Esophagus muscularis mucosa (tissue), 4 donors: ENCODE measurements around the gene DMXL1. TPM values are rescaled to one million over a fixed set of nuclear protein-coding genes. Genes with fewer than 3 reads are reported as not detected.

Experiments
- DNase-seq: peaks from one replicate; pipeline ENCODE4 v3.0.0-alpha.2; 2017; ENCODE audit errors: extremely low spot score
- H3K27ac ChIP-seq, 4 donors: fragments of 200-600 bp; sonication (generic); replicated peaks in 1 of 4; 1 replicate in 3 of 4; 2 replicates in 1 of 4; pipeline ENCODE4 v1.5.1; 2016 to 2019; ENCODE audit warnings: mild to moderate bottlenecking in 1 of 4
- H3K27me3 ChIP-seq, 4 donors: fragments of 200-600 bp; sonication (generic); one replicate each; pipeline versions ENCODE4 v1.5.1 to v1.6.0; 2016 to 2019
- H3K36me3 ChIP-seq, 4 donors: fragments of 200-600 bp; sonication (generic); one replicate each; pipeline ENCODE4 v1.5.1; 2016 to 2019
- H3K4me1 ChIP-seq, 4 donors: fragments of 200-600 bp; sonication (generic); one replicate each; pipeline ENCODE4 v1.5.1; 2016 to 2019
- H3K4me3 ChIP-seq, 4 donors: fragments of 200-600 bp; sonication (generic); 1 replicate in 2 of 4; 2 replicates in 2 of 4; pipeline ENCODE4 v1.5.1; 2016 to 2019; ENCODE audit warnings: mild to moderate bottlenecking in 4 of 4, moderate library complexity in 1 of 4
- H3K9me3 ChIP-seq, 4 donors: fragments of 200-600 bp; sonication (generic); 1 replicate in 3 of 4; 2 replicates in 1 of 4; pipeline ENCODE4 v1.5.1; 2016 to 2019
- EP300 ChIP-seq: sonication (generic); formaldehyde crosslinking; IDR thresholded peaks from one replicate; pipeline ENCODE4 v1.6.1; 2017; ENCODE audit warnings: antibody characterized with exemption
- POLR2A ChIP-seq: fragments of 450-650 bp; IDR thresholded peaks from one replicate; pipeline ENCODE4 v1.6.1; 2017; ENCODE audit warnings: antibody characterized with exemption, moderate library complexity, mild to moderate bottlenecking, low read depth
- POLR2AphosphoS5 ChIP-seq, 2 donors: sonication (generic); formaldehyde crosslinking; IDR thresholded peaks; one replicate each; pipeline ENCODE4 v1.6.1; 2017; ENCODE audit warnings: antibody characterized with exemption in 2 of 2
- WGBS: methylation state at CpG from one replicate; pipeline ENCODE4 v1.1.5; 2018; 5-methylcytosine and 5-hydroxymethylcytosine counted together
- intact Hi-C: fragments of 100-400 bp; cut with DNase I; formaldehyde crosslinking; loops from one replicate; pipeline ENCODE4 v1.15.1; 2023
- total RNA-seq, 4 donors: library from RNA; depleted of rRNA; stranded (reverse); fragments of >200 nt; gene quantifications; one replicate each; pipeline versions ENCODE4 v1.1.0 to v1.2.1, GENCODE V29; 2016
- TF ChIP-seq, protein P1 (sequence below), 3 experiments: fragments of 200-600 bp in 2 of 3; fragments of 450-650 bp in 1 of 3; sonication (generic) in 2 of 3; IDR thresholded peaks; one replicate each; pipeline ENCODE4 v1.5.1; 2017 to 2019; ENCODE audit warnings: antibody characterized with exemption in 3 of 3, mild to moderate bottlenecking in 2 of 3, moderate library complexity in 1 of 3

The DMXL1 gene
- total RNA-seq, 4 donors from 2014 or later: 36.3 to 65.6 (median 39.9) TPM

DNA sequence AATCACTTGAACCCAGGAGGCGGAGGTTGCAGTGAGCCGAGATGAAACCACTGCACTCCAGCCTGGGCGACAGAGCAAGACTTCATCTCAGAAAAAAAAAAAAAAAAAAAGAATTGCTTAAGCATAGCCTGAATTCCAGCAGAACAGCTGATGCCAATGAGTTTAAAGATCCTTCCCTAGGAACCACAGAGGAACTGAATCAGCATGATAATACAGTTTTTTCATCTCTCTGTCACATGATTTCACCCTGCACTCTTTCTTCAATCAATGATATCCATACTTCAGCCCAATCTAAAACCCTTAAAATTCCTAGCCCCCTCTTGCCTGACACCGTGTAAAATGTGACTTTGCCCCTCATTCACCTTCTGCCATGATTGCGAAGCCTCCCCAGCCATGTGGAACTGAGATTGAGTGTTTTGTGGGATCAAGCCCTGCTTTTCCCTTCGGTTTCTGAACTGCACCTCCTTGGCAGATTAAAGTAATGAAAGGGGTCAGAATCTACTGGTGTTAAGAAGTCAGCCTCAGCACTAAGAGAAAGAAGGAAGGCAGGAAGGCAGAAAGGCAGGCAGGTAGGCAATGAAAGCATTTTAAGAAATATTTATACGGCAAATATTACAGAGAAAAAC is 20.9 kb upstream of the DMXL1 start:
- no peak for TF ChIP-seq POLR2A
- no peak for TF ChIP-seq POLR2AphosphoS5 (IDR thresholded peaks at IDR 0.05)
- TF ChIP-seq, protein P1, sequence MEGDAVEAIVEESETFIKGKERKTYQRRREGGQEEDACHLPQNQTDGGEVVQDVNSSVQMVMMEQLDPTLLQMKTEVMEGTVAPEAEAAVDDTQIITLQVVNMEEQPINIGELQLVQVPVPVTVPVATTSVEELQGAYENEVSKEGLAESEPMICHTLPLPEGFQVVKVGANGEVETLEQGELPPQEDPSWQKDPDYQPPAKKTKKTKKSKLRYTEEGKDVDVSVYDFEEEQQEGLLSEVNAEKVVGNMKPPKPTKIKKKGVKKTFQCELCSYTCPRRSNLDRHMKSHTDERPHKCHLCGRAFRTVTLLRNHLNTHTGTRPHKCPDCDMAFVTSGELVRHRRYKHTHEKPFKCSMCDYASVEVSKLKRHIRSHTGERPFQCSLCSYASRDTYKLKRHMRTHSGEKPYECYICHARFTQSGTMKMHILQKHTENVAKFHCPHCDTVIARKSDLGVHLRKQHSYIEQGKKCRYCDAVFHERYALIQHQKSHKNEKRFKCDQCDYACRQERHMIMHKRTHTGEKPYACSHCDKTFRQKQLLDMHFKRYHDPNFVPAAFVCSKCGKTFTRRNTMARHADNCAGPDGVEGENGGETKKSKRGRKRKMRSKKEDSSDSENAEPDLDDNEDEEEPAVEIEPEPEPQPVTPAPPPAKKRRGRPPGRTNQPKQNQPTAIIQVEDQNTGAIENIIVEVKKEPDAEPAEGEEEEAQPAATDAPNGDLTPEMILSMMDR (IDR thresholded peaks at IDR 0.05): no peak
- no peak for TF ChIP-seq EP300
- intact Hi-C loops: no loop called here
- H3K4me1 ChIP-seq: no peaks in the 10 kb centered on the region
- WGBS: 72% methylated on average over 7 of the region's 7 CpGs
- H3K27me3 ChIP-seq: no peaks in the 10 kb centered on the region
- no peaks in the 10 kb centered on the region for H3K9me3 ChIP-seq
- no peak for DNase-seq
- H3K4me3 ChIP-seq: no peak overlapping the region
- no peaks in the 10 kb centered on the region for H3K36me3 ChIP-seq
- no peak overlapping the region for H3K27ac ChIP-seq

DNA sequence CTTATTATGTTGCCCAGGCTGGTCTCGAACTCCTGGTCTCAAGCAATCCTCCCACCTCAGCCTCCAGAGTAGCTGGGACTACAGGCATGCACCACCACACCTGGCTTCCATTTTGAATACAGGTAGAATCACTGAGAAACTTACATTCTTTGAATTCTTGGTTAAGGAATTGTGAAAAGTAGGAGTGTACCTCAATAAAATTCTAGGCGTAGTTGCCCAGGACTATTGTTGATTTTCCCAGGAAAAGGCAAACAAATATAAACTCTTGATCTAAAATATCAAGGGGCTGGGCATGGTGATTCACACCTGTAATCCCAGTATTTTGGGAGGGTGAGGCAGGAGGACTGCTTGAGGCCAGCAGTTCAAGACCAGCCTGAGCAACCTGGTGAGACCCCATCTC is 16.8 kb upstream of the DMXL1 start:
- Histone ChIP-seq H3K36me3 (no peaks in the 10 kb centered on the region), H3K9me3 (no peaks in the 10 kb centered on the region), H3K4me3 (no peak overlapping the region), H3K27ac (no peak overlapping the region), H3K4me1 (no peaks in the 10 kb centered on the region), H3K27me3 (no peaks in the 10 kb centered on the region)
- intact Hi-C loops: no loop called here
- WGBS: 96% methylated on average over 2 of the region's 2 CpGs
- no peak for DNase-seq
- TF ChIP-seq POLR2A (no peak), EP300 (no peak), POLR2AphosphoS5 (IDR thresholded peaks at IDR 0.05) (no peak)
- TF ChIP-seq, protein P1 (IDR thresholded peaks at IDR 0.05): no peak

DNA sequence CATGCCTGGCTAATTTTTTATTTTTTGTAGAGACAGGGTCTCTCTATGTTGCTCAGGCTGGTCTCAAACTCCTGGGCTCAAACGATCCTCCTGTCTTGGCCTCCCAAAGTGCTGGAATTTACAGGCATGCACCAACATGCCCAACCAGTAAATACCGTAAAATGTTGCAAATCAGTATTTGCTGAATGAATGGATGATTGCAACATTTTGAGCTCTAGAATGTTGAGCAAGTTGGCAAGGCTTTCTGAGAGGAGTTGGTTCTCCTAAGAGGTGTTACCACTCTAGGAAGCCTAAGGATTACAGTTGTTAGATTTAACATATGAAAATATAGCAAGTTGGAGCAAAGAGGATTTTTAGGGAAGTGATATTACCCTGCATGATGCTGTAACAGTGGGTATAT is 15.6 kb upstream of the DMXL1 start:
- Histone ChIP-seq H3K27me3 (no peaks in the 10 kb centered on the region), H3K9me3 (no peaks in the 10 kb centered on the region), H3K4me1 (no peaks in the 10 kb centered on the region), H3K27ac (no peak overlapping the region), H3K36me3 (no peaks in the 10 kb centered on the region), H3K4me3 (no peak overlapping the region)
- intact Hi-C loops: no loop called here
- TF ChIP-seq POLR2AphosphoS5 (IDR thresholded peaks at IDR 0.05) (no peak), EP300 (no peak), POLR2A (no peak)
- TF ChIP-seq, protein P1 (IDR thresholded peaks at IDR 0.05): no peak
- DNase-seq: no peak
- WGBS: 86% methylated on average over 2 of the region's 2 CpGs

DNA sequence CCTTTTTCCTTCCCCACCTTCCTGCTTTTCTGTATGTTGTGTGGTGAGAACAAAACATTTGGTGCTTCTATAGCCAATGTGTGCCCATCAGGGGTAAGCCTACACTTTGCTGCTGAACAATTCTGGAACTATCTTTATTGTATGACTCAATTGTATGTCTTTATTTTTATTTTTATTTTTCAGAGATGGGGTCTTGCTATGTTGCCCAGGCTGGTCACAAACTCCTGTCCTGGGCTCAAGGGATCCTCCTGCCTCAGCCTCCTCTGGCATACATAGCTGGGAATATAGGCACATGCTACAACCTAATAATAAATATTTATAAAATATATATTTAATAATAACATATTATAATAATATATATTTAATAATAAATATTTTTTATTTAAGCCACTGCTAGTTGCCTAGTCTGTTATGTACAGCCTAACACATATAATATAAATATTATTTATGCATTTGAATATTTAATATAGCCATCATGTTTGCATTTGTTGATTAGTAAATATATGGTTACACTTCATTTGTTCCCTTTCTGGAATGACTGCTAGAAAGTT is 11.8 kb upstream of the DMXL1 start:
- Histone ChIP-seq H3K27me3 (no peaks in the 10 kb centered on the region), H3K36me3 (no peaks in the 10 kb centered on the region), H3K9me3 (no peaks in the 10 kb centered on the region), H3K27ac (no peak overlapping the region), H3K4me1 (no peaks in the 10 kb centered on the region), H3K4me3 (no peak overlapping the region)
- intact Hi-C loops: no loop called here
- DNase-seq: no peak
- no peak for TF ChIP-seq EP300
- no peak for TF ChIP-seq POLR2AphosphoS5 (IDR thresholded peaks at IDR 0.05)
- TF ChIP-seq, protein P1 (IDR thresholded peaks at IDR 0.05): no peak
- TF ChIP-seq POLR2A: no peak
